ENCODE measurements around the gene LAGE3. TPM values are rescaled to one million over a fixed set of nuclear protein-coding genes. Genes with fewer than 3 reads are reported as not detected.

The LAGE3 gene
- total RNA-seq, 1 donor from 2014 or later, result 52.5 TPM

- intact Hi-C loops (cut with micrococcal nuclease), result loop anchor here (1.0 to 5.0 kb wide), 3 partner anchors 9 to 66 kb away; partner anchors contain the start of genes ATP6AP1 and RPL10
Measured at GRCh38 chrX:154436983-154437752, 41.9 kb downstream of the LAGE3 start, which contains the start of gene GDI1. Gene GDI1, plus strand, starts transcription at chrX:154437154. Its CDS starts 101 bp downstream, at chrX:154437255.

GRCh38 chrX:154436374-154436982 is 42.6 kb downstream of the LAGE3 start:
- intact Hi-C loops (cut with micrococcal nuclease), result loop anchor here (1.0 to 5.0 kb wide), 3 partner anchors 8 to 66 kb away; partner anchors contain the start of genes ATP6AP1 and RPL10

GRCh38 chrX:154435171-154435733 is 43.8 kb downstream of the LAGE3 start:
- intact Hi-C loops (cut with micrococcal nuclease), result loop anchor here (5.0 kb wide), 1 partner anchor 38 kb away; the partner anchor contains the start of gene RPL10

GRCh38 chrX:154434394-154435168 is 44.5 kb downstream of the LAGE3 start:
- intact Hi-C loops (cut with micrococcal nuclease), result loop anchor here (5.0 kb wide), 1 partner anchor 37 kb away; the partner anchor contains the start of gene RPL10

- intact Hi-C loops (cut with micrococcal nuclease), result no loop called here
Measured at GRCh38 chrX:154433605-154434004, 45.5 kb downstream of the LAGE3 start.

GRCh38 chrX:154432210-154432609 is 46.9 kb downstream of the LAGE3 start:
- intact Hi-C loops (cut with micrococcal nuclease), result no loop called here

GRCh38 chrX:154431341-154431740 is 47.7 kb downstream of the LAGE3 start:
- intact Hi-C loops (cut with micrococcal nuclease), result no loop called here

- intact Hi-C loops (cut with micrococcal nuclease), result no loop called here
Measured at GRCh38 chrX:154430916-154431315, 48.2 kb downstream of the LAGE3 start.

- intact Hi-C loops (cut with micrococcal nuclease), result no loop called here
Measured at GRCh38 chrX:154430479-154430878, 48.6 kb downstream of the LAGE3 start.

- intact Hi-C loops (cut with micrococcal nuclease), result loop anchor here (2.0 kb wide), 2 partner anchors 29 to 61 kb away; partner anchors contain the start of genes PLXNA3 and SLC10A3
Measured at GRCh38 chrX:154429711-154430110, 49.4 kb downstream of the LAGE3 start.

GRCh38 chrX:154428176-154429171 is 50.6 kb downstream of the LAGE3 start, which contains the start of gene ATP6AP1:
Gene ATP6AP1, plus strand, starts transcription at chrX:154428677. Its CDS starts 16 bp downstream, at chrX:154428693.
- intact Hi-C loops (cut with micrococcal nuclease), result loop anchor here (1.0 to 2.0 kb wide), 4 partner anchors 8 to 62 kb away; partner anchors contain the start of genes PLXNA3 and SLC10A3

Other genes starting within 250 kb of the LAGE3 start
- gene OPN1MW3, start 221.7 kb downstream of the LAGE3 start, total RNA-seq, result not detected in 2 replicates
- gene TEX28, start 184.2 kb downstream of the LAGE3 start, total RNA-seq, result not detected in 2 replicates
- 0.98 and 1.0 TPM in 2 replicates for gene TKTL1, start 183.5 kb downstream of the LAGE3 start, total RNA-seq
- gene FLNA, start 104.6 kb downstream of the LAGE3 start, total RNA-seq, result 1,245 and 1,271 TPM in 2 replicates
- gene EMD, start 100.0 kb downstream of the LAGE3 start, total RNA-seq, result 56.4 and 61.3 TPM in 2 replicates
- 3,046 and 3,070 TPM in 2 replicates for gene RPL10, start 80.9 kb downstream of the LAGE3 start, total RNA-seq
- 21.2 and 24.8 TPM in 2 replicates for gene DNASE1L1, start 70.0 kb downstream of the LAGE3 start, total RNA-seq
- gene TAFAZZIN, start 67.7 kb downstream of the LAGE3 start, total RNA-seq, result 95.9 and 97.3 TPM in 2 replicates
- gene ATP6AP1, start 50.6 kb downstream of the LAGE3 start, total RNA-seq, result 43.2 and 46.1 TPM in 2 replicates
- gene GDI1, start 42.1 kb downstream of the LAGE3 start, total RNA-seq, result 99.0 and 102 TPM in 2 replicates
- gene FAM50A, start 35.1 kb downstream of the LAGE3 start, total RNA-seq, result 65.3 and 74.3 TPM in 2 replicates
- 29.0 and 29.8 TPM in 2 replicates for gene PLXNA3, start 21.0 kb downstream of the LAGE3 start, total RNA-seq
- gene UBL4A, start 7.3 kb upstream of the LAGE3 start, total RNA-seq, result 43.7 and 47.7 TPM in 2 replicates
- gene SLC10A3, start 11.3 kb upstream of the LAGE3 start, total RNA-seq, result 22.1 and 22.3 TPM in 2 replicates
- 30.5 and 32.4 TPM in 2 replicates for gene FAM3A, start 37.0 kb upstream of the LAGE3 start, total RNA-seq
- gene G6PD, start 67.6 kb upstream of the LAGE3 start, total RNA-seq, result 67.9 and 68.2 TPM in 2 replicates
- 41.9 and 45.1 TPM in 2 replicates for gene IKBKG, start 68.3 kb upstream of the LAGE3 start, total RNA-seq
- gene CTAG1A, start 105.9 kb upstream of the LAGE3 start, total RNA-seq, result not detected in 2 replicates
- not detected in 2 replicates for gene CTAG1B, start 140.0 kb upstream of the LAGE3 start, total RNA-seq
- gene CTAG2, start 174.3 kb upstream of the LAGE3 start, total RNA-seq, result not detected in 2 replicates

Data from T-helper 2 cell treated with Interferon-gamma antibody and Interleukin-4, amounts not matched to agents 100 ng/mL and 5 ng/mL, for 36 hours (primary cell).